GM12878 (cell line): ENCODE measurements around the gene TAF10.

Experiments used
- BHLHE40 ChIP-seq, 2 experiments: fragments of 450-650 bp in 1 of 2; IDR thresholded peaks; 2 replicates each; pipeline ENCODE4 v1.6.1; 2011 to 2017; ENCODE audit warnings: low read depth in 2 of 2, borderline replicate concordance in 1 of 2, improper control_type of control experiment in 1 of 2, low read length in 1 of 2, mild to moderate bottlenecking in 1 of 2
- NBN ChIP-seq: fragments of 450-650 bp; IDR thresholded peaks from 2 replicates; pipeline ENCODE4 v1.6.1; 2016
- NFYB ChIP-seq: IDR thresholded peaks from 2 replicates; pipeline ENCODE4 v1.6.1; 2011; ENCODE audit warnings: low read depth, mild to moderate bottlenecking, low read length, improper control_type of control experiment, moderate library complexity; ENCODE audit not compliant: insufficient read depth
- TAF1 ChIP-seq: IDR thresholded peaks from 2 replicates; pipeline ENCODE4 v1.6.1; 2011; ENCODE audit warnings: mild to moderate bottlenecking, low read depth, low read length, borderline replicate concordance
- TF ChIP-seq, protein P1 (sequence below): IDR thresholded peaks from 2 replicates; pipeline ENCODE4 v1.6.1; 2012; ENCODE audit warnings: low read depth, low read length, improper control_type of control experiment
- TF ChIP-seq, protein P2 (sequence below): fragments of 450-650 bp; IDR thresholded peaks from 2 replicates; pipeline ENCODE4 v1.6.1; 2017; ENCODE audit warnings: borderline replicate concordance
- TF ChIP-seq, protein P3 (sequence below): fragments of 150-350 bp; IDR thresholded peaks from 2 replicates; pipeline ENCODE4 v1.6.1; 2016; ENCODE audit warnings: low read depth, low read length

DNA sequence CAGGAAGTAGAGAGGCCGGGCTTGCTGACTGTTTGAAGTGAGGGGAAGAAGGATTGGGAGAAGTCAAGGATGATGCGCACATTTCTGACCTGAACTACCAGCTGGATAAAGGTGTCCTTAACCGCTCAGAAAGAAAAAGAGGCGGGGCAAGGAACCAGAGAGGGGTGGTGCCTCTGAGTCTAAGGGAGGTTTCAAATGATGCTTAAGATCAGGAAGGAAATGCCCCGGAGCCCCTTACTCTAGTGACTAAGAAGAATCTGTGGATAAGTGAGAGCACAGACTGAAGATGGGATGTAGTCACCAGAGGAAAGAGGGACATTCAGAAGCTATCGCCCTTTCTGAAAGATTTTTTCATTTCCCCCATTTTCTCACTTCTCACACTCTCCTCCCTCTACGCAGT is 30.9 kb upstream of the TAF10 start:
- TF ChIP-seq TAF1, result no peak
- TF ChIP-seq NFYB, result no peak
- no peak for TF ChIP-seq NBN
- TF ChIP-seq, protein P1, sequence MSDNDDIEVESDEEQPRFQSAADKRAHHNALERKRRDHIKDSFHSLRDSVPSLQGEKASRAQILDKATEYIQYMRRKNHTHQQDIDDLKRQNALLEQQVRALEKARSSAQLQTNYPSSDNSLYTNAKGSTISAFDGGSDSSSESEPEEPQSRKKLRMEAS, result no peak
- TF ChIP-seq, protein P2, sequence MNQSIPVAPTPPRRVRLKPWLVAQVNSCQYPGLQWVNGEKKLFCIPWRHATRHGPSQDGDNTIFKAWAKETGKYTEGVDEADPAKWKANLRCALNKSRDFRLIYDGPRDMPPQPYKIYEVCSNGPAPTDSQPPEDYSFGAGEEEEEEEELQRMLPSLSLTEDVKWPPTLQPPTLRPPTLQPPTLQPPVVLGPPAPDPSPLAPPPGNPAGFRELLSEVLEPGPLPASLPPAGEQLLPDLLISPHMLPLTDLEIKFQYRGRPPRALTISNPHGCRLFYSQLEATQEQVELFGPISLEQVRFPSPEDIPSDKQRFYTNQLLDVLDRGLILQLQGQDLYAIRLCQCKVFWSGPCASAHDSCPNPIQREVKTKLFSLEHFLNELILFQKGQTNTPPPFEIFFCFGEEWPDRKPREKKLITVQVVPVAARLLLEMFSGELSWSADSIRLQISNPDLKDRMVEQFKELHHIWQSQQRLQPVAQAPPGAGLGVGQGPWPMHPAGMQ, result no peak
- no peak for TF ChIP-seq BHLHE40 (IDR thresholded peaks at IDR 0.05; ENCODE audit: borderline replicate concordance in 1 of 2, low read depth in 2 of 2, low read length in 1 of 2)
- TF ChIP-seq, protein P3, sequence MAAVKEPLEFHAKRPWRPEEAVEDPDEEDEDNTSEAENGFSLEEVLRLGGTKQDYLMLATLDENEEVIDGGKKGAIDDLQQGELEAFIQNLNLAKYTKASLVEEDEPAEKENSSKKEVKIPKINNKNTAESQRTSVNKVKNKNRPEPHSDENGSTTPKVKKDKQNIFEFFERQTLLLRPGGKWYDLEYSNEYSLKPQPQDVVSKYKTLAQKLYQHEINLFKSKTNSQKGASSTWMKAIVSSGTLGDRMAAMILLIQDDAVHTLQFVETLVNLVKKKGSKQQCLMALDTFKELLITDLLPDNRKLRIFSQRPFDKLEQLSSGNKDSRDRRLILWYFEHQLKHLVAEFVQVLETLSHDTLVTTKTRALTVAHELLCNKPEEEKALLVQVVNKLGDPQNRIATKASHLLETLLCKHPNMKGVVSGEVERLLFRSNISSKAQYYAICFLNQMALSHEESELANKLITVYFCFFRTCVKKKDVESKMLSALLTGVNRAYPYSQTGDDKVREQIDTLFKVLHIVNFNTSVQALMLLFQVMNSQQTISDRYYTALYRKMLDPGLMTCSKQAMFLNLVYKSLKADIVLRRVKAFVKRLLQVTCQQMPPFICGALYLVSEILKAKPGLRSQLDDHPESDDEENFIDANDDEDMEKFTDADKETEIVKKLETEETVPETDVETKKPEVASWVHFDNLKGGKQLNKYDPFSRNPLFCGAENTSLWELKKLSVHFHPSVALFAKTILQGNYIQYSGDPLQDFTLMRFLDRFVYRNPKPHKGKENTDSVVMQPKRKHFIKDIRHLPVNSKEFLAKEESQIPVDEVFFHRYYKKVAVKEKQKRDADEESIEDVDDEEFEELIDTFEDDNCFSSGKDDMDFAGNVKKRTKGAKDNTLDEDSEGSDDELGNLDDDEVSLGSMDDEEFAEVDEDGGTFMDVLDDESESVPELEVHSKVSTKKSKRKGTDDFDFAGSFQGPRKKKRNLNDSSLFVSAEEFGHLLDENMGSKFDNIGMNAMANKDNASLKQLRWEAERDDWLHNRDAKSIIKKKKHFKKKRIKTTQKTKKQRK, result no peak
